Neural cell (in vitro differentiated cells): Measurements from ENCODE around the gene DPP7. TPM values are rescaled to one million over a fixed set of nuclear protein-coding genes. Genes with fewer than 3 reads are reported as not detected.

Experiments
- H2AFZ ChIP-seq: fragments of 200-600, 300-800 bp; sonication (generic), shearing (Covaris generic); 2 replicates; pipeline ENCODE4 v1.6.0; 2014; ENCODE audit warnings: low read depth, mild to moderate bottlenecking, antibody characterized with exemption, low read length, moderate library complexity
- H3F3A ChIP-seq: fragments of 200-600 bp; shearing (Covaris generic); 2 replicates; pipeline ENCODE4 v1.6.1; 2016; ENCODE audit warnings: mild to moderate bottlenecking, moderate library complexity, mixed read lengths, antibody characterized with exemption, low read length; ENCODE audit not compliant: insufficient read depth, poor library complexity, severe bottlenecking
- H3K27ac ChIP-seq: fragments of 200-600, 300-800 bp; sonication (generic), shearing (Covaris generic); 2 replicates; pipeline ENCODE4 v1.5.1; 2014; ENCODE audit warnings: mild to moderate bottlenecking, low read length, moderate library complexity
- H3K27me3 ChIP-seq: fragments of 300-800, 200-600 bp; sonication (generic), shearing (Covaris generic); 2 replicates; pipeline ENCODE4 v1.6.0; 2014; ENCODE audit warnings: mild to moderate bottlenecking, low read depth, low read length, moderate library complexity; ENCODE audit not compliant: insufficient read depth
- H3K36me3 ChIP-seq: fragments of 300-800, 200-600 bp; sonication (generic), shearing (Covaris generic); 2 replicates; pipeline ENCODE4 v1.5.1; 2014; ENCODE audit warnings: mild to moderate bottlenecking, antibody characterized with exemption, low read length, moderate library complexity; ENCODE audit not compliant: insufficient read depth
- H3K4me2 ChIP-seq: fragments of 300-800, 200-600 bp; sonication (generic), shearing (Covaris generic); 2 replicates; pipeline ENCODE4 v1.6.0; 2014; ENCODE audit warnings: mild to moderate bottlenecking, low read length
- H3K4me3 ChIP-seq: fragments of 300-800, 200-600 bp; sonication (generic), shearing (Covaris generic); 2 replicates; pipeline ENCODE4 v1.5.1; 2014; ENCODE audit warnings: mild to moderate bottlenecking, low read length, moderate library complexity
- H3K79me2 ChIP-seq: fragments of 200-600 bp; shearing (Covaris generic); replicated peaks from 2 replicates; pipeline ENCODE4 v1.6.0; 2014; ENCODE audit warnings: mild to moderate bottlenecking, low read length, moderate library complexity; ENCODE audit not compliant: insufficient read depth
- H3K9ac ChIP-seq: fragments of 300-800, 200-600 bp; sonication (generic), shearing (Covaris generic); 2 replicates; pipeline ENCODE4 v1.6.1; 2016; ENCODE audit warnings: mild to moderate bottlenecking, low read length, mixed read lengths
- H3K9me2 ChIP-seq: fragments of 200-600 bp; shearing (Covaris generic); 2 replicates; pipeline ENCODE4 v1.6.1; 2016; ENCODE audit warnings: mild to moderate bottlenecking, low read length, mixed read lengths; ENCODE audit not compliant: insufficient read depth
- H3K9me3 ChIP-seq: fragments of 200-600, 300-800 bp; sonication (generic), shearing (Covaris generic); 2 replicates; pipeline ENCODE4 v1.6.1; 2016; ENCODE audit warnings: mild to moderate bottlenecking, mixed run types, low read length, moderate library complexity, mixed read lengths
- H4K20me1 ChIP-seq: fragments of 200-600 bp; shearing (Covaris generic); 2 replicates; pipeline ENCODE4 v1.6.1; 2016; ENCODE audit warnings: mild to moderate bottlenecking, mixed run types; ENCODE audit not compliant: insufficient read depth
- EP300 ChIP-seq: fragments of 450-650 bp; conservative IDR thresholded peaks from 2 replicates; pipeline ENCODE4 v1.6.1; 2014; ENCODE audit warnings: antibody characterized with exemption, mild to moderate bottlenecking, moderate library complexity; ENCODE audit not compliant: poor library complexity, severe bottlenecking
- EZH2 ChIP-seq: fragments of 200-600, 300-800 bp; shearing (Covaris generic), sonication (generic); IDR thresholded peaks from 2 replicates; pipeline ENCODE4 v1.6.1; 2014; ENCODE audit warnings: antibody characterized with exemption, low read length, borderline replicate concordance, mild to moderate bottlenecking; ENCODE audit not compliant: insufficient read depth, poor library complexity, severe bottlenecking
- MXI1 ChIP-seq: fragments of 450-650 bp; conservative IDR thresholded peaks from 2 replicates; pipeline ENCODE4 v1.6.1; 2014; ENCODE audit warnings: antibody characterized with exemption, mild to moderate bottlenecking; ENCODE audit not compliant: poor library complexity, severe bottlenecking
- POLR2AphosphoS5 ChIP-seq: IDR thresholded peaks from 2 replicates; pipeline ENCODE4 v1.6.1; 2012
- RAD21 ChIP-seq: fragments of 450-650 bp; conservative IDR thresholded peaks from 2 replicates; pipeline ENCODE4 v1.6.1; 2014; ENCODE audit warnings: antibody characterized with exemption, mild to moderate bottlenecking, moderate library complexity
- REST ChIP-seq: IDR thresholded peaks from 2 replicates; pipeline ENCODE4 v1.6.1; 2012; ENCODE audit warnings: borderline replicate concordance
- SMC3 ChIP-seq: fragments of 450-650 bp; conservative IDR thresholded peaks from 2 replicates; pipeline ENCODE4 v1.6.1; 2014; ENCODE audit warnings: antibody characterized with exemption, mild to moderate bottlenecking, moderate library complexity; ENCODE audit not compliant: poor library complexity
- TAF1 ChIP-seq: IDR thresholded peaks from 2 replicates; pipeline ENCODE4 v1.6.1; 2012; ENCODE audit warnings: low read depth
- polyA plus RNA-seq: library from polyadenylated mRNA; depleted of rRNA; stranded (reverse); fragments of >200 nt; gene quantifications from 2 replicates; pipeline ENCODE4 v1.2.3, GENCODE V29; 2014
- TF ChIP-seq, protein P1 (sequence below): fragments of 450-650 bp; IDR thresholded peaks from 2 replicates; pipeline ENCODE4 v1.5.1; 2014; ENCODE audit warnings: antibody characterized with exemption, mild to moderate bottlenecking, moderate library complexity; ENCODE audit not compliant: poor library complexity, severe bottlenecking

DPP7 gene
- polyA plus RNA-seq, 1 donor from 2014 or later: 23.3 TPM

GRCh38 chr9:137083394-137084004 is 31.0 kb downstream of the DPP7 start:
- Histone ChIP-seq H3K79me2 (peaks cover 3% of the 10 kb centered on the region), H3K27me3 (peaks cover 43% of the 10 kb centered on the region)

GRCh38 chr9:137082925-137083290 is 31.6 kb downstream of the DPP7 start:
- Histone ChIP-seq H3K4me3 (no peak overlapping the region), H3K9me3 (no peaks in the 10 kb centered on the region), H3K79me2 (no peaks in the 10 kb centered on the region), H3F3A (no peaks in the 10 kb centered on the region), H3K9me2 (no peaks in the 10 kb centered on the region), H3K9ac (no peak overlapping the region), H2AFZ (no peak overlapping the region), H4K20me1 (no peaks in the 10 kb centered on the region), H3K27ac (no peak overlapping the region), H3K36me3 (no peaks in the 10 kb centered on the region), H3K4me2 (no peak overlapping the region), H3K27me3 (peaks cover 49% of the 10 kb centered on the region)
- TF ChIP-seq SMC3 (no peak), POLR2AphosphoS5 (no peak), MXI1 (no peak), EZH2 (no peak), REST (no peak), EP300 (no peak)
- TF ChIP-seq, protein P1, sequence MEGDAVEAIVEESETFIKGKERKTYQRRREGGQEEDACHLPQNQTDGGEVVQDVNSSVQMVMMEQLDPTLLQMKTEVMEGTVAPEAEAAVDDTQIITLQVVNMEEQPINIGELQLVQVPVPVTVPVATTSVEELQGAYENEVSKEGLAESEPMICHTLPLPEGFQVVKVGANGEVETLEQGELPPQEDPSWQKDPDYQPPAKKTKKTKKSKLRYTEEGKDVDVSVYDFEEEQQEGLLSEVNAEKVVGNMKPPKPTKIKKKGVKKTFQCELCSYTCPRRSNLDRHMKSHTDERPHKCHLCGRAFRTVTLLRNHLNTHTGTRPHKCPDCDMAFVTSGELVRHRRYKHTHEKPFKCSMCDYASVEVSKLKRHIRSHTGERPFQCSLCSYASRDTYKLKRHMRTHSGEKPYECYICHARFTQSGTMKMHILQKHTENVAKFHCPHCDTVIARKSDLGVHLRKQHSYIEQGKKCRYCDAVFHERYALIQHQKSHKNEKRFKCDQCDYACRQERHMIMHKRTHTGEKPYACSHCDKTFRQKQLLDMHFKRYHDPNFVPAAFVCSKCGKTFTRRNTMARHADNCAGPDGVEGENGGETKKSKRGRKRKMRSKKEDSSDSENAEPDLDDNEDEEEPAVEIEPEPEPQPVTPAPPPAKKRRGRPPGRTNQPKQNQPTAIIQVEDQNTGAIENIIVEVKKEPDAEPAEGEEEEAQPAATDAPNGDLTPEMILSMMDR: no peak

More at GRCh38 chr9:137083394-137084004, 31.0 kb downstream of the DPP7 start:
- H3K9me2 ChIP-seq: no peaks in the 10 kb centered on the region
- no peaks in the 10 kb centered on the region for H4K20me1 ChIP-seq
- no peak overlapping the region for H3K27ac ChIP-seq
- H3K9me3 ChIP-seq: no peaks in the 10 kb centered on the region
- H3K36me3 ChIP-seq: no peaks in the 10 kb centered on the region
- TF ChIP-seq EZH2 (no peak), REST (no peak), MXI1 (no peak), SMC3 (no peak), RAD21 (no peak), EP300 (no peak), POLR2AphosphoS5 (no peak), TAF1 (no peak)
- TF ChIP-seq, protein P1: no peak
- no peak overlapping the region for H3K4me3 ChIP-seq
- H3K4me2 ChIP-seq: no peak overlapping the region
- H3F3A ChIP-seq: no peaks in the 10 kb centered on the region
- no peak overlapping the region for H2AFZ ChIP-seq
- H3K9ac ChIP-seq: no peak overlapping the region
